H1 (cell line): ENCODE results near the gene AKTIP. TPM values are rescaled to one million over a fixed set of nuclear protein-coding genes. Genes with fewer than 3 reads are reported as not detected.
A peak's percentile ranks its signal among the peaks of the same experiment; 100 is the strongest.

Source experiments
- EGR1 ChIP-seq: IDR thresholded peaks from 2 replicates; pipeline ENCODE4 v1.6.1; 2011; ENCODE audit warnings: low read depth, low read length, borderline replicate concordance
- HDAC2 ChIP-seq, 2 experiments: fragments of 300-600 bp in 1 of 2; sonication (generic) in 1 of 2; IDR thresholded peaks; 2 replicates each; pipeline ENCODE4 v1.6.1; 2011 to 2012; ENCODE audit warnings: low read depth in 2 of 2, low read length in 2 of 2, mild to moderate bottlenecking in 2 of 2, moderate library complexity in 2 of 2, borderline replicate concordance in 1 of 2, inconsistent platforms in 1 of 2
- SP4 ChIP-seq: IDR thresholded peaks from 2 replicates; pipeline ENCODE4 v1.6.1; 2012; ENCODE audit warnings: low read length, inconsistent platforms
- polyA plus RNA-seq, 7 experiments: library from polyadenylated mRNA; depleted of rRNA in 3 of 7; stranded (reverse) in 5 of 7; unstranded in 2 of 7; fragments of >200 nt in 5 of 7; fragments of 200-250 nt in 2 of 7; gene quantifications; 1 replicate in 5 of 7; 2 replicates in 1 of 7; 4 replicates in 1 of 7; pipeline versions ENCODE4 v1.2.1 to v1.2.3, GENCODE V29; 2011 to 2013; ENCODE audit warnings: missing spikeins in 2 of 7, mixed read lengths in 2 of 7
- total RNA-seq: library from RNA; stranded (reverse); fragmentation: NEBNext Ultra II Directional; extraction: Animal tissue kit (Norgen Biotek cat#: 25700); gene quantifications from 2 replicates; pipeline ENCODE4 v1.2.1, GENCODE V29; 2021

The AKTIP gene
- total and polyA plus RNA-seq, 2 of the 8 experiments (the other 6 are each of a cell fraction or from before 2014, with no cell fraction given): 15.0 to 15.6 TPM

DNA sequence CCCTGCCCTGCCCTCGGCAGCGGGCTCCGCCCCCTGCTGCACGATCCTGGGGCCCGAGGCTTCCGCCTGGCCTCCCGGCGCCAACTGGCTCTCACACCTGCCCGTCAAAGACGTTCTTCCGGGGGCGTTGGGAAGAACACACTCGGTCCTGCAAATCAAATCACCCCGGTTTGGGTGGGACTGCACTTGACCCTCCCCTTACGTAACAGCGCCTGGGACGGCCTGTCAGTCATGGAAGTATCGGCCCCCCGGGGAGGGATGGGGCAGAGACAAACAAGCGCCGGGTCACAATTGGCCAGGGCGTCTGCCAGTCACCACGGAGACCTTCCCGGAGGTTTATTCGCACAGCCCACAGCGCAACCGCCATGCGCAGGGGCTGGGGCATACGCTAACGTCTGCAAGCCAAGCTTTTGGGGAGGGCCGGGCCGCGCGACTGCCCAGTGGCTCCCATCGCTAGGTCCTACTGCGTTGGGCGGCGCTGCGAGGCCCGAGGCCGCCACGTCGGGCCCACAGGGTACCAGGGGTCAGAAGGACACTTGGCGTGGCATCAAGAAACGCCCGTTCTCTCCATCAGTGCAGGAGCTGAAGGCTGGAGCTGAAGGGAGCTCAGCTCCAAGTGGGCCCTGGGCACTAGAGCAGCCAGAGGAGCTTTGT is 388 bp upstream of the AKTIP start (continued):
- TF ChIP-seq SP4 (peak; percentile 64; the same call in 1 of the 2 replicates), EGR1 (peak; percentile 29; the same call in 1 of the 2 replicates), HDAC2 (IDR thresholded peaks at IDR 0.05; ENCODE audit: borderline replicate concordance in 1 of 2, low read depth in 2 of 2, low read length in 2 of 2) (no peak)
